Activated CD4-positive, alpha-beta T cell treated with anti-CD3 and anti-CD28 coated beads, Interleukin-2, amount 50 U/mL, for 1 hour (primary cell): ENCODE data around the gene CNTNAP5.

Experiments
- DNase-seq: peaks from one replicate; pipeline ENCODE4 v3.0.0-alpha.2; 2020

The CNTNAP5 gene

GRCh38 chr2:124647663-124648062, 622.6 kb downstream of the CNTNAP5 start:
- DNase-seq: no peak

- DNase-seq: no peak
Measured at GRCh38 chr2:124649001-124649400, 623.9 kb downstream of the CNTNAP5 start.

GRCh38 chr2:124652099-124652498, 627.0 kb downstream of the CNTNAP5 start:
- DNase-seq: no peak

GRCh38 chr2:124658373-124658772, 633.3 kb downstream of the CNTNAP5 start:
- DNase-seq: no peak

- DNase-seq: no peak
Measured at GRCh38 chr2:124661558-124661957, 636.5 kb downstream of the CNTNAP5 start.

- DNase-seq: no peak
Measured at GRCh38 chr2:124662946-124663644, 638.0 kb downstream of the CNTNAP5 start.

GRCh38 chr2:124663645-124663997, 638.5 kb downstream of the CNTNAP5 start:
- DNase-seq: no peak

- no peak for DNase-seq
Measured at GRCh38 chr2:124664363-124664762, 639.3 kb downstream of the CNTNAP5 start.

- no peak for DNase-seq
Measured at GRCh38 chr2:124666976-124667375, 641.9 kb downstream of the CNTNAP5 start.

GRCh38 chr2:124668161-124668560, 643.1 kb downstream of the CNTNAP5 start:
- no peak for DNase-seq

GRCh38 chr2:124670187-124670586, 645.1 kb downstream of the CNTNAP5 start:
- DNase-seq: no peak

- no peak for DNase-seq
Measured at GRCh38 chr2:124678043-124678442, 653.0 kb downstream of the CNTNAP5 start.

- no peak for DNase-seq
Measured at GRCh38 chr2:124683536-124684428, 658.7 kb downstream of the CNTNAP5 start.

GRCh38 chr2:124689348-124689747, 664.3 kb downstream of the CNTNAP5 start:
- DNase-seq: no peak

GRCh38 chr2:124692216-124692615, 667.1 kb downstream of the CNTNAP5 start:
- no peak for DNase-seq

GRCh38 chr2:124692707-124693106, 667.6 kb downstream of the CNTNAP5 start:
- no peak for DNase-seq

- no peak for DNase-seq
Measured at GRCh38 chr2:124693156-124693555, 668.1 kb downstream of the CNTNAP5 start.

GRCh38 chr2:124698979-124699565, 674.0 kb downstream of the CNTNAP5 start:
- DNase-seq: no peak

- DNase-seq: no peak
Measured at GRCh38 chr2:124702777-124703176, 677.7 kb downstream of the CNTNAP5 start.

- DNase-seq: no peak
Measured at GRCh38 chr2:124704071-124704925, 679.2 kb downstream of the CNTNAP5 start.

GRCh38 chr2:124708661-124709060, 683.6 kb downstream of the CNTNAP5 start:
- DNase-seq: no peak

- DNase-seq: no peak
Measured at GRCh38 chr2:124713969-124714368, 688.9 kb downstream of the CNTNAP5 start.

- no peak for DNase-seq
Measured at GRCh38 chr2:124725187-124725586, 700.1 kb downstream of the CNTNAP5 start.
